Type B pancreatic cell (in vitro differentiated cells): ENCODE results near the gene CSH2. TPM values are rescaled to one million over a fixed set of nuclear protein-coding genes. Genes with fewer than 3 reads are reported as not detected.
"Not testable (repeated sequence)": the region's sequence is repeated elsewhere in the genome, so short reads cannot be mapped to it uniquely, and the experiment has no call there.

Experiments used
- DNase-seq: peaks from one replicate; pipeline ENCODE4 v3.0.0; 2021; ENCODE audit warnings: mixed read lengths; ENCODE audit not compliant: unreplicated experiment; ENCODE audit errors: extremely low spot score
- H3K27ac Mint-ChIP-seq: 2 replicates; pipeline ENCODE4 v1.8.0; 2021; ENCODE audit warnings: mild to moderate bottlenecking, mixed read lengths
- H3K27me3 Mint-ChIP-seq: 2 replicates; pipeline ENCODE4 v1.8.0; 2021; ENCODE audit warnings: mixed read lengths
- H3K36me3 Mint-ChIP-seq: 2 replicates; pipeline ENCODE4 v1.8.0; 2021; ENCODE audit warnings: mixed read lengths
- H3K4me1 Mint-ChIP-seq: one replicate; pipeline ENCODE4 v1.8.0; 2021; ENCODE audit warnings: mixed read lengths; ENCODE audit not compliant: unreplicated experiment
- H3K4me3 Mint-ChIP-seq: 2 replicates; pipeline ENCODE4 v1.8.0; 2021; ENCODE audit warnings: mild to moderate bottlenecking, mixed read lengths
- H3K9me3 Mint-ChIP-seq: 2 replicates; pipeline ENCODE4 v1.8.0; 2021; ENCODE audit warnings: mixed read lengths
- CTCF ChIP-seq: fragments of 200-600 bp; sonication (generic); conservative IDR thresholded peaks from 2 replicates; pipeline ENCODE4 v1.5.0; 2021; ENCODE audit warnings: antibody characterized with exemption, mild to moderate bottlenecking
- total RNA-seq: library from RNA; stranded (reverse); gene quantifications from 2 replicates; pipeline ENCODE4 v1.2.1, GENCODE V29; 2021; ENCODE audit warnings: low replicate concordance

CSH2 gene
- total RNA-seq, 1 donor from 2014 or later, result not detected

DNA sequence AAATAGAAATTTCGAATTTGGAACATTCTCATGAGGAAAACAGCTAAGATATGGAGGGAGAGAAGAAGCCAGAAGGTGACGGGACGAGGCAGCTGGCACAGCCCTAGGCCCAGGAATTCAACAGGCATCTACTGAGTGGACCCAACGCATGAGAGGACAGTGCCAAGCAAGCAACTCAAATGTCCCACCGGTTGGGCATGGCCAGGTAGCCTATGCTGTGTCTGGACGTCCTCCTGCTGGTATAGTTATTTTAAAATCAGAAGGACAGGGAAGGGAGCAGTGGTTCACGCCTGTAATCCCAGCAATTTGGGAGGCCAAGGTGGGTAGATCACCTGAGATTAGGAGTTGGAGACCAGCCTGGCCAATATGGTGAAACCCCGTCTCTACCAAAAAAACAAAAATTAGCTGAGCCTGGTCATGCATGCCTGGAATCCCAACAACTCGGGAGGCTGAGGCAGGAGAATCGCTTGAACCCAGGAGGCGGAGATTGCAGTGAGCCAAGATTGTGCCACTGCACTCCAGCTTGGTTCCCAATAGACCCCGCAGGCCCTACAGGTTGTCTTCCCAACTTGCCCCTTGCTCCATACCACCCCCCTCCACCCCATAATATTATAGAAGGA, 43.2 kb upstream of the CSH2 start:
- H3K9me3 Mint-ChIP-seq, result no peaks in the 10 kb centered on the region
- peaks cover 35% of the 10 kb centered on the region for H3K27me3 Mint-ChIP-seq
- no peak for DNase-seq
- TF ChIP-seq CTCF, result no peak
- peaks cover 5% of the 10 kb centered on the region for H3K4me1 Mint-ChIP-seq
- H3K27ac Mint-ChIP-seq, result no peak overlapping the region
- no peak overlapping the region for H3K4me3 Mint-ChIP-seq
- no peaks in the 10 kb centered on the region for H3K36me3 Mint-ChIP-seq

DNA sequence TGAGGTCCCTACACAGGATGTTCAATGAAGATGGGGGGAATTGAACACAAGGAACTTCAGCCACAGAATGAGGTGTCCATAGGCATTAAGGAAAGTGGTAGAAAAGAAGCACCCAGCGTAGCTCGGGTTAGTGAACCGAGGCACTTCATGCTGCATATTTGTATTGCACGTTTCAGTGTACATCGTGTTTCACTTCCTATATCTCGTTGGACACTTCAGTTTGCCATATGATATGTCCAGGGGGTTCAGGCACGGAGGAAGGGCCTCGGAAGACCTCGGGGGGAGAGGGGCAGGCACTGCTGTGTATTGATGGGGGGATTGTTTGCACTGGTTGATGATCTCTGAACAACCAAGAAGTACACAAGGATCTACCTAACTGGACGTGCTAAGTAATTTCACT, 42.3 kb upstream of the CSH2 start:
- not testable (repeated sequence) for H3K27ac Mint-ChIP-seq, DNase-seq, H3K4me3 Mint-ChIP-seq, H3K9me3 Mint-ChIP-seq, H3K36me3 Mint-ChIP-seq, H3K4me1 Mint-ChIP-seq
- peaks cover 40% of the 10 kb centered on the region for H3K27me3 Mint-ChIP-seq

- H3K27me3 Mint-ChIP-seq, result peaks cover 41% of the 10 kb centered on the region
- H3K36me3 Mint-ChIP-seq, result no peaks in the 10 kb centered on the region
- DNase-seq, result no peak
- no peaks in the 10 kb centered on the region for H3K9me3 Mint-ChIP-seq
- no peak overlapping the region for H3K27ac Mint-ChIP-seq
- H3K4me1 Mint-ChIP-seq, result peaks cover 5% of the 10 kb centered on the region
- TF ChIP-seq CTCF, result no peak
- no peak overlapping the region for H3K4me3 Mint-ChIP-seq
Measured at GRCh38 chr17:63914471-63914870, 41.0 kb upstream of the CSH2 start.

GRCh38 chr17:63911657-63912100, 38.2 kb upstream of the CSH2 start:
- no peaks in the 10 kb centered on the region for H3K36me3 Mint-ChIP-seq
- TF ChIP-seq CTCF, result peak; percentile 89
- H3K27ac Mint-ChIP-seq, result no peak overlapping the region
- H3K9me3 Mint-ChIP-seq, result no peaks in the 10 kb centered on the region
- DNase-seq, result no peak
- no peaks in the 10 kb centered on the region for H3K4me1 Mint-ChIP-seq
- H3K4me3 Mint-ChIP-seq, result no peak overlapping the region
- peaks cover 47% of the 10 kb centered on the region for H3K27me3 Mint-ChIP-seq

GRCh38 chr17:63911041-63911635, 37.7 kb upstream of the CSH2 start, which contains the start of gene CSHL1:
CSHL1 (minus strand) TSS chr17:63911258; CDS start chr17:63911196, 62 bp downstream.
- no peaks in the 10 kb centered on the region for H3K4me1 Mint-ChIP-seq
- no peak within 1 kb of the TSS for H3K27ac Mint-ChIP-seq
- H3K36me3 Mint-ChIP-seq, result no peaks in the 10 kb centered on the region
- H3K27me3 Mint-ChIP-seq, result peaks cover 43% of the 10 kb centered on the region
- no peak for TF ChIP-seq CTCF
- DNase-seq, result no peak
- no peak within 1 kb of the TSS for H3K4me3 Mint-ChIP-seq
- H3K9me3 Mint-ChIP-seq, result no peaks in the 10 kb centered on the region

DNA sequence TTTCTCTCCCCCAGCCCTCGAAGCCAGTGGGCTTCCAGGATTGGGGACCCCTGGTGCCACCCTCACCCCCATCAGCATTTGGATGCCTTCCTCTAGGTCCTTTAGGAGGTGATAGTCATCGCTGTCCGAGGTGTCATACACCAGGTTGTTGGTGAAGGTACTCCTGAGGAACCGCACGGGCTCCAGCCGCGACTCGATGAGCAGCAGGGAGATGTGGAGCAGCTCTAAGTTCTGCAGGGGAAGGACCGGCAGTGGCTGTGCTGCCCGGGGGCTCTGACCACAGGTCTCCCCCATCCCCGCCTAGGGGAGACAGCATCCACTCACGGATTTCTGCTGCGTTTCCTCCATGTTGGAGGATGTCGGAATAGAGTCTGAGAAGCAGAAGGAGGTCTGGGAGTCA, 36.6 kb upstream of the CSH2 start:
- no peak for TF ChIP-seq CTCF
- no peaks in the 10 kb centered on the region for H3K9me3 Mint-ChIP-seq
- peaks cover 35% of the 10 kb centered on the region for H3K27me3 Mint-ChIP-seq
- H3K36me3 Mint-ChIP-seq, result no peaks in the 10 kb centered on the region
- no peak for DNase-seq
- no peak overlapping the region for H3K27ac Mint-ChIP-seq
- no peak overlapping the region for H3K4me3 Mint-ChIP-seq
- H3K4me1 Mint-ChIP-seq, result no peaks in the 10 kb centered on the region

DNA sequence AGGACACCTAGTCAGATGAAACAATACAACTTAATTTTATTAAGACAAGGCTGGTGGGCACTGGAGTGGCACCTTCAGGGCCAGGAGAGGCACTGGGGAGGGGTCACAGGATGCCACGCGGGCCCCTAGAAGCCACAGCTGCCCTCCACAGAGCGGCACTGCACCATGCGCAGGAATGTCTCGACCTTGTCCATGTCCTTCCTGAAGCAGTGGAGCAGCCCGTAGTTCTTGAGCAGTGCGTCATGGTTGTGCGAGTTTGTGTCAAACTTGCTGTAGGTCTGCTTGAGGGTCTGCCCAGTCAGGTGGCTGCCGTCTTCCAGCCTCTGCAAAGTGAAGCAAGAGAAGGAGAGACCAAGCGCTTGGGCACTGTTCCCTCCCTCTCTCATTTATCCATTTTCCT, 36.1 kb upstream of the CSH2 start:
- peaks cover 35% of the 10 kb centered on the region for H3K27me3 Mint-ChIP-seq
- H3K9me3 Mint-ChIP-seq, H3K4me3 Mint-ChIP-seq, DNase-seq, H3K27ac Mint-ChIP-seq, H3K36me3 Mint-ChIP-seq, H3K4me1 Mint-ChIP-seq: not testable (repeated sequence)
